Liver (tissue), 9 donors: Measurements from ENCODE around the gene RAI1. TPM values are rescaled to one million over a fixed set of nuclear protein-coding genes. Genes with fewer than 3 reads are reported as not detected.
A peak's percentile ranks its signal among the peaks of the same experiment; 100 is the strongest.

ENCODE experiments used
- DNase-seq: peaks from one replicate; pipeline ENCODE4 v3.0.0-alpha.2; 2017; ENCODE audit warnings: low spot score
- H3K27ac ChIP-seq, 2 donors: one replicate each; pipeline ENCODE4 v1.7.0; 2013; ENCODE audit warnings: inconsistent platforms in 2 of 2, low read length in 2 of 2, control low read depth in 1 of 2, low read depth in 1 of 2, mild to moderate bottlenecking in 1 of 2
- H3K27me3 ChIP-seq, 4 donors: one replicate each; pipeline versions ENCODE4 v1.6.1 to v1.7.0; 2013; ENCODE audit warnings: low read length in 3 of 4, inconsistent platforms in 1 of 4, mild to moderate bottlenecking in 1 of 4, moderate library complexity in 1 of 4; ENCODE audit not compliant: control insufficient read depth in 4 of 4, insufficient read depth in 4 of 4
- H3K36me3 ChIP-seq, 4 donors: one replicate each; pipeline versions ENCODE4 v1.6.1 to v1.7.0; 2013; ENCODE audit warnings: low read length in 3 of 4, mild to moderate bottlenecking in 3 of 4, low read depth in 1 of 4, moderate library complexity in 1 of 4; ENCODE audit not compliant: control insufficient read depth in 4 of 4, insufficient read depth in 3 of 4
- H3K4me1 ChIP-seq, 4 donors: one replicate each; pipeline versions ENCODE4 v1.6.1 to v1.7.0; 2013; ENCODE audit warnings: low read length in 3 of 4, mild to moderate bottlenecking in 3 of 4, moderate library complexity in 1 of 4; ENCODE audit not compliant: control insufficient read depth in 4 of 4, insufficient read depth in 4 of 4
- H3K4me3 ChIP-seq, 3 donors: one replicate each; pipeline versions ENCODE4 v1.6.1 to v1.7.0; 2013; ENCODE audit warnings: low read length in 3 of 3, control low read depth in 1 of 3, low read depth in 1 of 3, mild to moderate bottlenecking in 1 of 3
- H3K9ac ChIP-seq, 2 donors: one replicate each; pipeline ENCODE4 v1.7.0; 2013; ENCODE audit warnings: low read length in 2 of 2, mild to moderate bottlenecking in 2 of 2, moderate library complexity in 2 of 2, control low read depth in 1 of 2, low read depth in 1 of 2
- H3K9me3 ChIP-seq, 4 donors: one replicate each; pipeline versions ENCODE4 v1.6.1 to v1.7.0; 2013; ENCODE audit warnings: low read length in 3 of 4; ENCODE audit not compliant: control insufficient read depth in 4 of 4
- ATF3 ChIP-seq: IDR thresholded peaks from 2 replicates; pipeline ENCODE4 v1.6.1; 2016; ENCODE audit warnings: antibody characterized with exemption
- CTCF ChIP-seq: fragments of 150-350 bp; IDR thresholded peaks from 2 replicates; pipeline ENCODE4 v1.5.1; 2017; ENCODE audit warnings: improper control_type of control experiment, low read depth, low read length; ENCODE audit not compliant: missing input control
- EGR1 ChIP-seq, 2 donors: IDR thresholded peaks; 2 replicates each; pipeline ENCODE4 v1.6.1; 2016 to 2018; ENCODE audit warnings: antibody characterized with exemption in 2 of 2, low read depth in 2 of 2
- FOXA1 ChIP-seq: IDR thresholded peaks from 2 replicates; pipeline ENCODE4 v1.6.1; 2016; ENCODE audit warnings: antibody characterized with exemption
- FOXA2 ChIP-seq: IDR thresholded peaks from 2 replicates; pipeline ENCODE4 v1.6.1; 2016; ENCODE audit warnings: antibody characterized with exemption
- GABPA ChIP-seq, 2 donors: IDR thresholded peaks in 1 of 2; conservative IDR thresholded peaks in 1 of 2; 2 replicates each; pipeline ENCODE4 v1.6.1; 2016; ENCODE audit warnings: antibody characterized with exemption in 2 of 2, mild to moderate bottlenecking in 1 of 2, moderate library complexity in 1 of 2
- HNF4G ChIP-seq: IDR thresholded peaks from 2 replicates; pipeline ENCODE4 v1.6.1; 2016; ENCODE audit warnings: antibody characterized with exemption
- JUND ChIP-seq, 2 donors: IDR thresholded peaks; 2 replicates each; pipeline ENCODE4 v1.6.1; 2016; ENCODE audit warnings: antibody characterized with exemption in 2 of 2
- MAX ChIP-seq: IDR thresholded peaks from 2 replicates; pipeline ENCODE4 v1.6.1; 2016; ENCODE audit warnings: antibody characterized with exemption
- NR2F2 ChIP-seq: IDR thresholded peaks from 2 replicates; pipeline ENCODE4 v1.6.1; 2016; ENCODE audit warnings: antibody characterized with exemption
- RAD21 ChIP-seq, 2 donors: IDR thresholded peaks; 2 replicates each; pipeline ENCODE4 v1.6.1; 2016; ENCODE audit warnings: antibody characterized with exemption in 2 of 2, mild to moderate bottlenecking in 2 of 2
- REST ChIP-seq: IDR thresholded peaks from 2 replicates; pipeline ENCODE4 v1.6.1; 2016; ENCODE audit warnings: antibody characterized with exemption, mild to moderate bottlenecking
- RXRA ChIP-seq, 2 donors: IDR thresholded peaks; 2 replicates each; pipeline ENCODE4 v1.6.1; 2017 to 2018; ENCODE audit warnings: antibody characterized with exemption in 2 of 2, mild to moderate bottlenecking in 1 of 2
- SP1 ChIP-seq: IDR thresholded peaks from 2 replicates; pipeline ENCODE4 v1.6.1; 2018; ENCODE audit warnings: antibody characterized with exemption, mild to moderate bottlenecking
- TAF1 ChIP-seq: conservative IDR thresholded peaks from 2 replicates; pipeline ENCODE4 v1.6.1; 2016; ENCODE audit warnings: antibody characterized with exemption, mild to moderate bottlenecking
- YY1 ChIP-seq: IDR thresholded peaks from 2 replicates; pipeline ENCODE4 v1.6.1; 2016; ENCODE audit warnings: antibody characterized with exemption, mild to moderate bottlenecking
- ZBTB33 ChIP-seq: IDR thresholded peaks from 2 replicates; pipeline ENCODE4 v1.6.1; 2016; ENCODE audit warnings: antibody characterized with exemption
- WGBS: extraction: QIAGEN DNeasy Blood & Tissue Kit; methylation state at CpG from one replicate; pipeline ENCODE4 v1.1.7; 2013; 5-methylcytosine and 5-hydroxymethylcytosine counted together
- polyA plus RNA-seq, 2 donors: library from polyadenylated mRNA; stranded (reverse) in 1 of 2; unstranded in 1 of 2; fragments of 200-250 nt in 1 of 2; fragments of >200 nt in 1 of 2; fragmentation: Nextera tagmentation in 1 of 2; extraction: Ambion mirVana in 1 of 2; gene quantifications; one replicate each; pipeline versions ENCODE4 v1.2.1 to v1.2.3, GENCODE V29; 2013 to 2015
- total RNA-seq, 2 donors: library from RNA; depleted of rRNA; stranded (reverse); fragments of >200 nt; gene quantifications; one replicate each; pipeline ENCODE4 v1.2.3, GENCODE V29; 2014
- donor health status: healthy.
- donor health status: healthy.
- donor health status: healthy.
- donor health status: healthy.
- donor health status: healthy.

Gene RAI1
- total and polyA plus RNA-seq, 4 donors, result 0.57 to 7.6 (median 5.3) TPM

- Histone ChIP-seq H3K4me1 (peaks cover 4 to 19% (median 11%) of the 10 kb centered on the region in 4 donors), H3K4me3 (no peak overlapping the region), H3K36me3 (peaks cover 0 to 2% (median 0%) of the 10 kb centered on the region in 4 donors), H3K27ac (peak overlapping the region in 1 of 2 donors; percentile 11), H3K27me3 (no peaks in the 10 kb centered on the region), H3K9ac (no peak overlapping the region), H3K9me3 (no peaks in the 10 kb centered on the region)
- peak; percentile 64 for DNase-seq
- 73% methylated on average over 6 of the region's 6 CpGs for WGBS
- TF ChIP-seq RXRA (IDR thresholded peaks at IDR 0.05) (no peak), YY1 (no peak), RAD21 (IDR thresholded peaks at IDR 0.05) (no peak), EGR1 (IDR thresholded peaks at IDR 0.05; ENCODE audit: low read depth in 2 of 2) (no peak), FOXA2 (no peak), NR2F2 (no peak)
Observed at GRCh38 chr17:17749921-17750320, 68.7 kb downstream of the RAI1 start.

GRCh38 chr17:17750881-17751280 lies 69.6 kb downstream of the RAI1 start:
- 64% methylated on average over 8 of the region's 8 CpGs for WGBS
- Histone ChIP-seq H3K27me3 (no peaks in the 10 kb centered on the region), H3K36me3 (peaks cover 0 to 2% (median 0%) of the 10 kb centered on the region in 4 donors), H3K9ac (no peak overlapping the region), H3K4me1 (peaks cover 4 to 24% (median 15%) of the 10 kb centered on the region in 4 donors), H3K4me3 (no peak overlapping the region), H3K27ac (peak overlapping the region; percentile 21 to 79), H3K9me3 (no peaks in the 10 kb centered on the region)
- no peak for DNase-seq
- TF ChIP-seq SP1, result no peak

GRCh38 chr17:17751489-17752088 lies 70.3 kb downstream of the RAI1 start:
- peak overlapping the region in 2 of 3 donors; percentile 39 to 46 for H3K4me3 ChIP-seq
- 69% methylated on average over 17 of the region's 17 CpGs for WGBS
- no peaks in the 10 kb centered on the region for H3K36me3 ChIP-seq
- H3K27ac ChIP-seq, result peak overlapping the region; percentile 21 to 79
- no peak for DNase-seq
- H3K4me1 ChIP-seq, result peaks cover 4 to 24% (median 15%) of the 10 kb centered on the region in 4 donors
- H3K9me3 ChIP-seq, result no peaks in the 10 kb centered on the region
- TF ChIP-seq JUND (IDR thresholded peaks at IDR 0.05) (no peak), YY1 (no peak), FOXA2 (no peak), ATF3 (no peak), ZBTB33 (no peak), TAF1 (no peak), MAX (no peak), CTCF (no peak), RXRA (IDR thresholded peaks at IDR 0.05) (no peak), NR2F2 (no peak), FOXA1 (no peak), RAD21 (IDR thresholded peaks at IDR 0.05) (no peak), REST (no peak), GABPA (IDR thresholded peaks at IDR 0.05 in 1 of 2, conservative IDR thresholded peaks at IDR 0.05 in 1 of 2) (no peak), HNF4G (no peak), SP1 (no peak), EGR1 (IDR thresholded peaks at IDR 0.05; ENCODE audit: low read depth in 2 of 2) (no peak)
- no peaks in the 10 kb centered on the region for H3K27me3 ChIP-seq
- H3K9ac ChIP-seq, result peak overlapping the region in 1 of 2 donors; percentile 67
